Nephron progenitor cell (in vitro differentiated cells): ENCODE measurements around the gene COLEC12.

Source experiments
- DNase-seq: peaks from one replicate; pipeline ENCODE4 v3.0.0; 2021
- H3K27ac Mint-ChIP-seq: 2 replicates; pipeline ENCODE4 v1.8.0; 2021; ENCODE audit warnings: mild to moderate bottlenecking, moderate library complexity, mixed read lengths
- H3K27me3 Mint-ChIP-seq: 2 replicates; pipeline ENCODE4 v1.8.0; 2021; ENCODE audit warnings: mild to moderate bottlenecking, low read depth, mixed read lengths; ENCODE audit not compliant: poor library complexity
- H3K36me3 Mint-ChIP-seq: 2 replicates; pipeline ENCODE4 v1.8.0; 2021; ENCODE audit warnings: low read depth, mixed read lengths
- H3K4me1 Mint-ChIP-seq: 2 replicates; pipeline ENCODE4 v1.8.0; 2021; ENCODE audit warnings: mixed read lengths
- H3K4me3 Mint-ChIP-seq: 2 replicates; pipeline ENCODE4 v1.8.0; 2021; ENCODE audit warnings: mild to moderate bottlenecking, moderate library complexity, mixed read lengths
- H3K9me3 Mint-ChIP-seq: 2 replicates; pipeline ENCODE4 v1.8.0; 2021; ENCODE audit warnings: mild to moderate bottlenecking, moderate library complexity, mixed read lengths
- TF ChIP-seq, protein P1 (sequence below): fragments of 200-600 bp; sonication (generic); IDR thresholded peaks from 2 replicates; pipeline ENCODE4 v1.5.0; 2021; ENCODE audit warnings: antibody characterized with exemption

Gene COLEC12

DNA sequence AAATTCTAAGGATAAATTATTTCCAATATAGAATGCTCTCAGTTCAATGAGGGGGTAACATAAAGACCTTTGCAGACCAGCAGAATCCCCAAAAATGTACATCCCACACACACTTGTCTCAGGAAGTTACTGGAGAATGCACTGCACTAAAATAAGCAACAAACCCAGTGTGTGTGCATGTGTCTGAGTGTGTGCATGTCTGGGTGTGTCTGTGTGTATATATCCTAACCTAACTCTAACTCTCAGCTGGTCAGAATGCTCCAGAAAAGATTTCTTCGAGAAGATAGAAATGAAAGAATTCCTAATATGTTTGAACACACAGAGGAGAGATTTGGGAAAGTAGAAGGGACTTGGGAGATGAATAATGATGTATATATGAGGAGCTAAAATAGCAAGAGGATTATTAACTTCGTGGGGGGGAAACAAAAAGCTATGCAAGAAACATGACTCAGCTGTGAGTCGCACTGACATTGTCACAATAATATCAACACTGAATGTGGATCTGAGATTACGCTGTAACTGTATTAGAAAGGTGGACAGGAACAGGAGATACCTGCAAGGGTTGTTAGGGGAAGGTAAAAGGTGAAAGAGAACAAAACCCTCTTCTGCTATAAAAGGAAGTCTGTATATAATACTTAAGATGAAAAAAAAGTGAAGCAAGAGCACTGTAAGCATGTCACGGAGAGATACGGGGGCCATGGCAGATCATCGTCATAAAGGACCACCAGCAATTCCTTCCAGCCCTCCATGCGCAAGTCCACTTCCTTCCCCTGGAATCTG is 11.1 kb downstream of the COLEC12 start:
- DNase-seq, result no peak

GRCh38 chr18:486929-487740 is 13.4 kb downstream of the COLEC12 start:
- Mint-ChIP-seq H3K9me3 (peaks cover 43% of the 10 kb centered on the region), H3K4me1 (peaks cover 41% of the 10 kb centered on the region), H3K27me3 (no peaks in the 10 kb centered on the region), H3K36me3 (peaks cover 53% of the 10 kb centered on the region), H3K4me3 (no peak overlapping the region), H3K27ac (peak overlapping the region; percentile 21)
- no peak for DNase-seq
- TF ChIP-seq, protein P1, sequence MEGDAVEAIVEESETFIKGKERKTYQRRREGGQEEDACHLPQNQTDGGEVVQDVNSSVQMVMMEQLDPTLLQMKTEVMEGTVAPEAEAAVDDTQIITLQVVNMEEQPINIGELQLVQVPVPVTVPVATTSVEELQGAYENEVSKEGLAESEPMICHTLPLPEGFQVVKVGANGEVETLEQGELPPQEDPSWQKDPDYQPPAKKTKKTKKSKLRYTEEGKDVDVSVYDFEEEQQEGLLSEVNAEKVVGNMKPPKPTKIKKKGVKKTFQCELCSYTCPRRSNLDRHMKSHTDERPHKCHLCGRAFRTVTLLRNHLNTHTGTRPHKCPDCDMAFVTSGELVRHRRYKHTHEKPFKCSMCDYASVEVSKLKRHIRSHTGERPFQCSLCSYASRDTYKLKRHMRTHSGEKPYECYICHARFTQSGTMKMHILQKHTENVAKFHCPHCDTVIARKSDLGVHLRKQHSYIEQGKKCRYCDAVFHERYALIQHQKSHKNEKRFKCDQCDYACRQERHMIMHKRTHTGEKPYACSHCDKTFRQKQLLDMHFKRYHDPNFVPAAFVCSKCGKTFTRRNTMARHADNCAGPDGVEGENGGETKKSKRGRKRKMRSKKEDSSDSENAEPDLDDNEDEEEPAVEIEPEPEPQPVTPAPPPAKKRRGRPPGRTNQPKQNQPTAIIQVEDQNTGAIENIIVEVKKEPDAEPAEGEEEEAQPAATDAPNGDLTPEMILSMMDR, result no peak

More for the DNA sequence above, 11.1 kb downstream of the COLEC12 start:
- TF ChIP-seq, protein P1, result no peak
- H3K4me3 Mint-ChIP-seq, result peak overlapping the region; percentile 1
- H3K27me3 Mint-ChIP-seq, result no peaks in the 10 kb centered on the region
- H3K27ac Mint-ChIP-seq, result no peak overlapping the region
- peaks cover 45% of the 10 kb centered on the region for H3K36me3 Mint-ChIP-seq
- peaks cover 40% of the 10 kb centered on the region for H3K9me3 Mint-ChIP-seq
- H3K4me1 Mint-ChIP-seq, result peaks cover 52% of the 10 kb centered on the region

- Mint-ChIP-seq H3K9me3 (peaks cover 43% of the 10 kb centered on the region), H3K4me3 (no peak overlapping the region), H3K36me3 (peaks cover 70% of the 10 kb centered on the region), H3K27me3 (no peaks in the 10 kb centered on the region), H3K27ac (no peak overlapping the region), H3K4me1 (peaks cover 42% of the 10 kb centered on the region)
- TF ChIP-seq, protein P1, result no peak
- DNase-seq, result no peak
Observed at GRCh38 chr18:484749-485464, 15.6 kb downstream of the COLEC12 start.

GRCh38 chr18:478681-479080 is 21.8 kb downstream of the COLEC12 start:
- Mint-ChIP-seq H3K36me3 (peaks cover 56% of the 10 kb centered on the region), H3K27ac (no peak overlapping the region), H3K27me3 (peaks cover 3% of the 10 kb centered on the region), H3K4me1 (peaks cover 80% of the 10 kb centered on the region), H3K4me3 (no peak overlapping the region), H3K9me3 (no peaks in the 10 kb centered on the region)
- no peak for DNase-seq
- TF ChIP-seq, protein P1, result no peak

DNA sequence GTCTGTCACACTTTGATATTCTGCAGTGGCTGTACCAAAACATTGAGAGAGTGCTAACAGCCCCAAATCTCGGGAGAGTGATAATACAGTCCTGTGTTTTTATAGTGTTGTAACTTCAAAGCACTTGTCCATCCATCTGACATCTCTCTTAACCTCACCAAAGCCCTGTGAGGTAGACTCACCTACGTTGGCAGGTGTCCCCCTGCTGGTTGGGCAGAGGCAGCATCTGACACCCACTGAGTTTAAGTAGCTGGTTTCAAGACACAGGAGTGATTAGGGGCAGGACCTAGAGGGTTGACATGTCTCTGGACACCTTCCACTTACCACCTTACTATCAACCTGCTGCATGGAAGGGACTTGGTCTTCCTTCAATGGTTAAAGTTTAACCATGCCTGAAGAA is 22.9 kb downstream of the COLEC12 start:
- peaks cover 57% of the 10 kb centered on the region for H3K36me3 Mint-ChIP-seq
- H3K4me3 Mint-ChIP-seq, result no peak overlapping the region
- no peak for DNase-seq
- no peaks in the 10 kb centered on the region for H3K9me3 Mint-ChIP-seq
- TF ChIP-seq, protein P1, result no peak
- H3K27me3 Mint-ChIP-seq, result peaks cover 3% of the 10 kb centered on the region
- peaks cover 89% of the 10 kb centered on the region for H3K4me1 Mint-ChIP-seq
- H3K27ac Mint-ChIP-seq, result no peak overlapping the region
